Activated CD4-positive, alpha-beta T cell treated with anti-CD3 and anti-CD28 coated beads for 36 hours (primary cell): ENCODE data around the gene RNU1-4. TPM values are rescaled to one million over a fixed set of nuclear protein-coding genes. Genes with fewer than 3 reads are reported as not detected.
"Not testable (repeated sequence)": the region's sequence is repeated elsewhere in the genome, so short reads cannot be mapped to it uniquely, and the experiment has no call there.

Source experiments
- ATAC-seq: fragments of 200-7000 bp; cut with Tn5 transposase; one replicate; pipeline ENCODE4 v1.10.0; 2021; ENCODE audit warnings: mild to moderate bottlenecking, moderate library complexity
- CTCF ChIA-PET: fragments of 350-600 bp; sonication (Branson Sonifier 250); formaldehyde crosslinking; loops from one replicate; lab custom pipeline; 2021; ENCODE audit warnings: antibody characterized with exemption; lab: Charles Lee
- POLR2A ChIA-PET: fragments of 350-600 bp; sonication (Branson Sonifier 250); formaldehyde crosslinking; loops from one replicate; lab custom pipeline; 2021; ENCODE audit warnings: antibody characterized with exemption, inconsistent platforms; lab: Charles Lee
- DNase-seq: peaks from one replicate; pipeline ENCODE4 v3.0.0-alpha.2; 2020
- H3K27ac Mint-ChIP-seq: one replicate; pipeline ENCODE4 v1.8.0; 2021; ENCODE audit warnings: mixed read lengths
- H3K27me3 Mint-ChIP-seq: one replicate; pipeline ENCODE4 v1.8.0; 2021; ENCODE audit warnings: mixed read lengths
- H3K36me3 Mint-ChIP-seq: one replicate; pipeline ENCODE4 v1.8.0; 2021; ENCODE audit warnings: low read depth, mixed read lengths
- H3K4me1 Mint-ChIP-seq: one replicate; pipeline ENCODE4 v1.8.0; 2021; ENCODE audit warnings: mixed read lengths
- H3K4me3 Mint-ChIP-seq: one replicate; pipeline ENCODE4 v1.8.0; 2021; ENCODE audit warnings: mild to moderate bottlenecking, moderate library complexity, mixed read lengths
- H3K9me3 Mint-ChIP-seq: one replicate; pipeline ENCODE4 v1.8.0; 2021; ENCODE audit warnings: low read depth, mixed read lengths
- intact Hi-C, 2 experiments: fragments of 100-400 bp; cut with DNase I in 1 of 2; cut with micrococcal nuclease in 1 of 2; formaldehyde crosslinking; loops; one replicate each; pipeline versions ENCODE4 v1.14.2 to v1.15.1; 2022 to 2024; cut with DNase I, micrococcal nuclease
- total RNA-seq, 2 experiments: library from RNA; stranded (reverse); gene quantifications; one replicate each; pipeline ENCODE4 v1.2.3, GENCODE V29; 2021

RNU1-4 gene
- total RNA-seq, 2 experiments from 2014 or later, result 1,573 to 2,291 TPM

DNA sequence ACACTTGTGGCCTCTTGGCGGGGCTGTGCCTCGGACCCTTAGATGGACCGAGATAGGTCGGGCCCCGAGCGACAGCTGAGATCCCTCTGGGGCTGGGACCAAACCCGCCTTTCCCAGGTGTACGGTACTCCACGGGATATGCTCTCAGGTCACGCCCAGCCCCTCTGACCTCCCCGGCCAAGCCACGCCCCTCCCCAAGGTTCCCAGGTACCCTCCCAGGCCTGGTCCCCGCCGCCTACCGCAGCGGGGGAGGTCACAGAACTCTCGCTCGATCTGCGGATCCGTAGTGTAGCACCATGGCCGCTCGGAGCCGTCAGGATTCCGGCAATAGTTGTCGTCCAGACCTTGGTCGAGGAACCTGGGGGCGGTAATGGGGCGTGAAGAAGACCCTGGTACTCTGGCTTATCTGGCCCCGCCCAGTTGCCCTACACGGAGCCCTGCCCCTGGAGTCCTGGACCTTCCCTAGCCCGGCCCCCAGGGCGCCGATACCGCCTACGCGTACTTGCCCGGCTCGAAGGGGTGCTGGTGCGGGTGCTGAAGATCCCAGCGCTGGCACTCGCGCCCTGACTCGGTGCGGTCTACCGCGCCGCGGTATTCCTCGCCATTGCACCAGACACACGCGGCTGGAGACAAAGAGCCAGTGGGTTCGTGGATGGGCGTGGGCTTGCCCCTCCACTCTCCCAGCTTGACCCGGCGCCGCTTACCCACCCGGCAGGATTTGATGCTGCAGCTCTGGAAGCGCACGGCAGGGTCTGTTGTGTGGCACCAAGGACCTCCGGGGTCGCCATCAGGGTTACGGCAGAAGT, 19.5 kb downstream of the RNU1-4 start:
- peak; percentile 50 for ATAC-seq
- intact Hi-C loops, DNase-seq, H3K27me3 Mint-ChIP-seq, H3K4me1 Mint-ChIP-seq, H3K4me3 Mint-ChIP-seq, H3K27ac Mint-ChIP-seq, CTCF ChIA-PET, H3K36me3 Mint-ChIP-seq, POLR2A ChIA-PET, H3K9me3 Mint-ChIP-seq: not testable (repeated sequence)

DNA sequence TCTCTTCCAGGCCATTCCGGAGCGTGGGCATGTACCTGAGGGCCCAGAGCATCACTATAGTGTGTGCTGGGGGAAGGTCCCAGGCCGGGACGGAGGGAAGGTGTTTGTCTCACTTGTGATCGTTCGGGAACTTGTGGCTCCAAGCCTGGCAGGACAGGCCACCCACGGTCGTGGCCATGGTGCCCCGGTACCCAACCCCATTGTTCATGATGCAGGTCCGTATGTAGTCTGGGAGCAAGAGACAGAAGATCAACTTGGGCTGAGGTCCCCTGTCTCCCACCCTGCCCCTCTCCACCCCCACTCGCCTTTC, 20.1 kb downstream of the RNU1-4 start:
- CTCF ChIA-PET, DNase-seq, POLR2A ChIA-PET, intact Hi-C loops, H3K36me3 Mint-ChIP-seq, H3K27me3 Mint-ChIP-seq, H3K4me3 Mint-ChIP-seq, ATAC-seq, H3K9me3 Mint-ChIP-seq, H3K27ac Mint-ChIP-seq, H3K4me1 Mint-ChIP-seq: not testable (repeated sequence)

DNA sequence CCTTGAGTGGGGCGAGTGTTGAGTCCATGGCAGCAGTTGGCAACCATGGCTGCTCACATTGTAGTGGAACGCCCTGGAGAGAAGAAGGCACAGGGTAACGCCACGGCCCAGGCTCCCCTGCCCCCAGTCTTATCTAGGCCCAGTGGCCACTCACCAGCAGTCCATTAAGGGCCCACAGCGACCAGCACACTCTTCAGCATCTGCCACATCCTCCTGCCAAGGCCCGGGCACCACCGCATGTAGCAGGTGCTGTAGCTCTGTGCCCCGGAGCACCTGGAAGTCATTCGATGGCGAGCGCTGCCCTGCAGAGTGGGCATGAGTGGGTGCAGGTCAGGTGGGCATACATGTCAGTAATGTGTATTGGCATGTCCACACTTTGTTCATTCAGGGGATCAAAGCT, 20.5 kb downstream of the RNU1-4 start:
- H3K4me3 Mint-ChIP-seq, H3K4me1 Mint-ChIP-seq, DNase-seq, POLR2A ChIA-PET, intact Hi-C loops, H3K9me3 Mint-ChIP-seq, H3K36me3 Mint-ChIP-seq, CTCF ChIA-PET, H3K27me3 Mint-ChIP-seq, ATAC-seq, H3K27ac Mint-ChIP-seq: not testable (repeated sequence)

- POLR2A ChIA-PET, intact Hi-C loops, H3K9me3 Mint-ChIP-seq, H3K36me3 Mint-ChIP-seq, ATAC-seq, H3K4me3 Mint-ChIP-seq, DNase-seq, H3K4me1 Mint-ChIP-seq, H3K27me3 Mint-ChIP-seq, H3K27ac Mint-ChIP-seq, CTCF ChIA-PET: not testable (repeated sequence)
Observed at GRCh38 chr1:16764248-16764819, 24.0 kb downstream of the RNU1-4 start.

GRCh38 chr1:16764820-16765655, 24.7 kb downstream of the RNU1-4 start:
- H3K27ac Mint-ChIP-seq, H3K4me3 Mint-ChIP-seq, POLR2A ChIA-PET, H3K27me3 Mint-ChIP-seq, CTCF ChIA-PET, ATAC-seq, H3K9me3 Mint-ChIP-seq, H3K36me3 Mint-ChIP-seq, H3K4me1 Mint-ChIP-seq, DNase-seq, intact Hi-C loops: not testable (repeated sequence)

DNA sequence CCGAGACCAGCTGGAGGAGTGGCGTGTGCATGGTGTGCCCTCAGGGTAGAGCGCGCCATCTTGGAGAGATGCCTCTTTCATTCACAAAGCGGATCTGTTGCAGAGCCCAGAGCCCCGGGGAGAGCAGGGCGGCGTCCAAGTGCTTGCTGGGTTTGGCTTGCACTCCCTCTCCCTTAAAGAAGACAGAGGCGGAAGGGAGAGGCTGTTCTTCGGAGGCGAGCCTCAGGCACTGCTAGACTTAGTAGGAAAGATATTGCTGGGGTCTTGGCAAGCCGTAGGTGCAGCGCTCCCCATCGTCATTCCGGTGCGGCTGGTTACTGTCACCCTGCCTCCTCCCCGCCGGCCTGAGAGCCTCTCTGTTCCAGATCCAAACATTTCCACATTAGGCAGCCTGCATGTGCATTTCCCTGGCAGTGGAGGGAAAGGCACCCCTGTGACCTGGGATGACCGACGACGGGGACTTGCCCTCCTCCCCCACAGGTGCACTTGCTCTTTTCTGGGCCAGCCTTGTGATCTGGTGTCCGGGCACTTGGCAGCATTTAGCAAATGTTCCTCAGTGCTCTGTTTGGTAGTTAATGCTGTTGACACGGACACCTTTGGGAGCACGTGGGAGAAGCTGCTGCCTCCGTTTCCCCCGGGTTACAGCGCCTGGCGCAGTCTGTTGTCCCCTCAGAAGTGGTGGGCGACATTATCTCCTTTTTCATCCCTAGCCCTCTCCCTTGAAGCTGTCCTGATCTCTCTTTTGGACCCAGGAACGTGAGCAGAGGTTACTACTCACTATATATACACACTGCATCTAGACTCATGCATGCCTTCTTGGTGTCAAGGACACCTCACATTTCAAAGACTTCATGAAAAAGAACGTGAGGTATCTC, 25.7 kb downstream of the RNU1-4 start:
- H3K4me3 Mint-ChIP-seq, intact Hi-C loops, CTCF ChIA-PET, ATAC-seq, H3K27me3 Mint-ChIP-seq, H3K4me1 Mint-ChIP-seq, POLR2A ChIA-PET, H3K9me3 Mint-ChIP-seq, DNase-seq, H3K36me3 Mint-ChIP-seq, H3K27ac Mint-ChIP-seq: not testable (repeated sequence)

GRCh38 chr1:16766689-16767256, 26.5 kb downstream of the RNU1-4 start:
- POLR2A ChIA-PET, H3K9me3 Mint-ChIP-seq, H3K4me3 Mint-ChIP-seq, H3K27ac Mint-ChIP-seq, H3K4me1 Mint-ChIP-seq, H3K36me3 Mint-ChIP-seq, intact Hi-C loops, ATAC-seq, DNase-seq, H3K27me3 Mint-ChIP-seq, CTCF ChIA-PET: not testable (repeated sequence)

- H3K27ac Mint-ChIP-seq, intact Hi-C loops: not testable (repeated sequence)
Observed at GRCh38 chr1:16770139-16770759, 29.9 kb downstream of the RNU1-4 start.

GRCh38 chr1:16770896-16771446, 30.7 kb downstream of the RNU1-4 start:
- intact Hi-C loops, DNase-seq, ATAC-seq, H3K9me3 Mint-ChIP-seq, H3K27ac Mint-ChIP-seq, H3K4me3 Mint-ChIP-seq, POLR2A ChIA-PET, CTCF ChIA-PET, H3K27me3 Mint-ChIP-seq, H3K36me3 Mint-ChIP-seq, H3K4me1 Mint-ChIP-seq: not testable (repeated sequence)

More at GRCh38 chr1:16770139-16770759, 29.9 kb downstream of the RNU1-4 start:
- POLR2A ChIA-PET, H3K4me3 Mint-ChIP-seq, H3K36me3 Mint-ChIP-seq, ATAC-seq, H3K27me3 Mint-ChIP-seq, H3K9me3 Mint-ChIP-seq, H3K4me1 Mint-ChIP-seq, DNase-seq, CTCF ChIA-PET: not testable (repeated sequence)

- POLR2A ChIA-PET, H3K4me1 Mint-ChIP-seq, DNase-seq, H3K27ac Mint-ChIP-seq, H3K27me3 Mint-ChIP-seq, CTCF ChIA-PET, H3K36me3 Mint-ChIP-seq, H3K4me3 Mint-ChIP-seq, H3K9me3 Mint-ChIP-seq, intact Hi-C loops: not testable (repeated sequence)
- peak; percentile 61 for ATAC-seq
Observed at GRCh38 chr1:16772275-16773204, 32.2 kb downstream of the RNU1-4 start.
